HEK293 (cell line): ENCODE results near the gene ATP5PB.

Experiments
- CTCF ChIA-PET: fragments of 350-600 bp; formaldehyde crosslinking; extraction: SDS; loops from one replicate; lab custom pipeline; 2021; ENCODE audit warnings: antibody characterized with exemption; lab: Yijun Ruan, JAX
- POLR2A ChIA-PET: fragments of 300-600 bp; formaldehyde crosslinking; extraction: SDS; loops from one replicate; lab custom pipeline; 2020; ENCODE audit warnings: antibody characterized with exemption, inconsistent platforms; lab: Yijun Ruan, JAX
- H3K27ac ChIP-seq: fragments of 200-500 bp; sonication (Bioruptor generic); 2 replicates; pipeline ENCODE4 v1.5.1; 2014; ENCODE audit warnings: low read depth, low read length, control low read depth, inconsistent platforms; ENCODE audit errors: extremely low read depth
- H3K36me3 ChIP-seq, 2 experiments: fragments of 200-500 bp in 1 of 2; sonication (Bioruptor generic) in 1 of 2; 1 replicate in 1 of 2; 2 replicates in 1 of 2; pipeline ENCODE4 v1.5.1; 2014 to 2017; ENCODE audit warnings: inconsistent platforms in 2 of 2, low read length in 2 of 2; ENCODE audit not compliant: control insufficient read depth in 2 of 2, insufficient read depth in 1 of 2
- H3K4me1 ChIP-seq: fragments of 200-500 bp; sonication (Bioruptor generic); 2 replicates; pipeline ENCODE4 v1.5.1; 2014; ENCODE audit warnings: mild to moderate bottlenecking, low read length, inconsistent platforms; ENCODE audit not compliant: control insufficient read depth, insufficient read depth
- H3K4me3 ChIP-seq: 2 replicates; pipeline ENCODE4 v1.5.1; 2011; ENCODE audit warnings: low read depth, mild to moderate bottlenecking, control low read depth, low read length, moderate library complexity
- H3K9me3 ChIP-seq: fragments of 200-500 bp; sonication (Bioruptor generic); 2 replicates; pipeline ENCODE4 v1.5.1; 2014; ENCODE audit warnings: low read depth, low read length, inconsistent platforms; ENCODE audit not compliant: control insufficient read depth, insufficient read depth
- ATF2 ChIP-seq: fragments of 450-650 bp; formaldehyde crosslinking; IDR thresholded peaks from 2 replicates; pipeline ENCODE4 v1.5.1; 2016; ENCODE audit warnings: missing biosample characterization, missing genetic modification characterization, low read depth
- ELK4 ChIP-seq: IDR thresholded peaks from 2 replicates; pipeline ENCODE4 v1.6.1; 2011; ENCODE audit warnings: mild to moderate bottlenecking, low read depth, low read length, borderline replicate concordance
- IKZF3 ChIP-seq: fragments of 450-650 bp; IDR thresholded peaks from 2 replicates; pipeline ENCODE4 v1.5.0; 2018; ENCODE audit warnings: missing biosample characterization, mild to moderate bottlenecking, missing genetic modification characterization, moderate library complexity
- SP7 ChIP-seq: fragments of 450-650 bp; formaldehyde crosslinking; IDR thresholded peaks from 2 replicates; pipeline ENCODE4 v1.5.1; 2016; ENCODE audit warnings: missing biosample characterization, missing genetic modification characterization
- ZBTB17 ChIP-seq: fragments of 450-650 bp; formaldehyde crosslinking; IDR thresholded peaks from 2 replicates; pipeline ENCODE4 v1.5.1; 2016; ENCODE audit warnings: missing biosample characterization, missing genetic modification characterization
- ZBTB48 ChIP-seq: fragments of 450-650 bp; formaldehyde crosslinking; IDR thresholded peaks from 2 replicates; pipeline ENCODE4 v1.5.1; 2016; ENCODE audit warnings: missing biosample characterization, missing genetic modification characterization
- ZBTB6 ChIP-seq: fragments of 450-650 bp; formaldehyde crosslinking; IDR thresholded peaks from 2 replicates; pipeline ENCODE4 v1.5.1; 2017; ENCODE audit warnings: missing biosample characterization, missing genetic modification characterization
- ZFP37 ChIP-seq: fragments of 450-650 bp; formaldehyde crosslinking; IDR thresholded peaks from 2 replicates; pipeline ENCODE4 v1.5.1; 2016; ENCODE audit warnings: missing biosample characterization, missing genetic modification characterization
- ZNF112 ChIP-seq: fragments of 450-650 bp; formaldehyde crosslinking; IDR thresholded peaks from 2 replicates; pipeline ENCODE4 v1.5.0; 2017; ENCODE audit warnings: missing biosample characterization, missing genetic modification characterization
- ZNF114 ChIP-seq: fragments of 450-650 bp; formaldehyde crosslinking; IDR thresholded peaks from 2 replicates; pipeline ENCODE4 v1.5.0; 2017; ENCODE audit warnings: missing biosample characterization, missing genetic modification characterization
- ZNF223 ChIP-seq: fragments of 450-650 bp; formaldehyde crosslinking; IDR thresholded peaks from 2 replicates; pipeline ENCODE4 v1.5.1; 2016; ENCODE audit warnings: missing biosample characterization, missing genetic modification characterization
- ZNF341 ChIP-seq: fragments of 450-650 bp; formaldehyde crosslinking; IDR thresholded peaks from 2 replicates; pipeline ENCODE4; 2016; ENCODE audit warnings: low read depth, missing biosample characterization, missing genetic modification characterization
- ZNF354C ChIP-seq: fragments of 450-650 bp; formaldehyde crosslinking; IDR thresholded peaks from 2 replicates; pipeline ENCODE4 v1.5.1; 2016; ENCODE audit warnings: missing biosample characterization, missing genetic modification characterization, low read depth, borderline replicate concordance
- ZNF426 ChIP-seq: fragments of 450-650 bp; formaldehyde crosslinking; IDR thresholded peaks from 2 replicates; pipeline ENCODE4 v1.5.1; 2017; ENCODE audit warnings: missing biosample characterization, missing genetic modification characterization, mild to moderate bottlenecking, inconsistent platforms, moderate library complexity
- ZNF549 ChIP-seq: fragments of 450-650 bp; IDR thresholded peaks from 2 replicates; pipeline ENCODE4 v1.5.1; 2018; ENCODE audit warnings: missing biosample characterization, missing genetic modification characterization, mild to moderate bottlenecking, inconsistent platforms, moderate library complexity
- ZNF610 ChIP-seq: fragments of 450-650 bp; formaldehyde crosslinking; IDR thresholded peaks from 2 replicates; pipeline ENCODE4 v1.5.1; 2016; ENCODE audit warnings: missing biosample characterization, missing genetic modification characterization, borderline replicate concordance
- ZNF654 ChIP-seq: fragments of 450-650 bp; formaldehyde crosslinking; IDR thresholded peaks from 2 replicates; pipeline ENCODE4 v1.5.1; 2016; ENCODE audit warnings: low read depth, missing biosample characterization, missing genetic modification characterization
- ZNF660 ChIP-seq: fragments of 450-650 bp; IDR thresholded peaks from 2 replicates; pipeline ENCODE4 v1.5.1; 2018; ENCODE audit warnings: missing biosample characterization, mild to moderate bottlenecking, missing genetic modification characterization
- TF ChIP-seq, protein P1 (sequence below): fragments of 450-650 bp; formaldehyde crosslinking; IDR thresholded peaks from 2 replicates; pipeline ENCODE4 v1.5.1; 2017; ENCODE audit warnings: missing biosample characterization, missing genetic modification characterization

Gene ATP5PB

GRCh38 chr1:111448918-111449702, at the start of gene ATP5PB, which contains the start of gene WDR77 (continued):
- peak; percentile 46 for TF ChIP-seq ZNF341 (tag by site-specific recombination)
- TF ChIP-seq ZNF426 (tag by site-specific recombination): no peak
- TF ChIP-seq ZBTB6 (tag by site-specific recombination): no peak
- TF ChIP-seq ZNF354C (tag by site-specific recombination): no peak
- no peak for TF ChIP-seq ZNF112 (tag by site-specific recombination)
- TF ChIP-seq ZNF114 (tag by site-specific recombination): no peak

- no peak overlapping the region for H3K4me3 ChIP-seq
- TF ChIP-seq ZNF223: no peak
- TF ChIP-seq ZBTB17 (tag by site-specific recombination): no peak
- TF ChIP-seq ZNF654 (tag by site-specific recombination): peak; percentile 66
- TF ChIP-seq ZNF610 (tag by site-specific recombination): no peak
- peak; percentile 57 for TF ChIP-seq IKZF3
- TF ChIP-seq ZNF341 (tag by site-specific recombination): no peak
- no peak for TF ChIP-seq ATF2 (tag by site-specific recombination)
- TF ChIP-seq ZNF549: no peak
- TF ChIP-seq ZBTB48 (tag by site-specific recombination): no peak
- peak; percentile 30; the same call in 1 of the 2 replicates for TF ChIP-seq ZNF660
- no peak for TF ChIP-seq ZFP37
- TF ChIP-seq ELK4: no peak
- CTCF ChIA-PET: interaction anchor here (0.6 to 4.4 kb wide), 33 partner anchors 8 to 1282 kb away, joined by 3 to 115 read pairs (median 4); partner anchors contain the start of genes CEPT1, DRAM2 and OVGP1
These were observed 49.3 kb upstream of the ATP5PB start for GRCh38 chr1:111399792-111400610.

DNA sequence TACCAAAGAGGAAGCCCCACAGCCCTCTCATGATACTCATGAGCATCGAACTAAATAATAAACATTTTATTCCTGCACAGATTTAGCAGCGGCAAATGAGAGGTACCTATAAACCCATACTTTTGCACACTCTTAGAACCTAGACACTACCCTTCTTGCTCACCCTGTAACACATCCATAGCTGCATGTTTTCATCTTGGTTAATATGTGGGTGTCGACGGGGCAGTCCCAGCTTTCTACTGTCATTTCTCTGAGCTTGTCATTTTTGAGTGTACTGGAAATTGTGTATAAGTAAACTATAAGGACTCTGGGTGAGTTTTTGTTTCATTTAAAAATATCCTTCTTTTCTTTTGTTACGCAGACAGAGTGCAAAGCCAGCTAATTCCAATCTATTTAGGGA, 47.2 kb upstream of the ATP5PB start:
- Histone ChIP-seq H3K4me3 (no peak overlapping the region), H3K27ac (no peak overlapping the region), H3K36me3 (no peaks in the 10 kb centered on the region), H3K9me3 (no peaks in the 10 kb centered on the region), H3K4me1 (no peaks in the 10 kb centered on the region)
- TF ChIP-seq SP7 (tag by site-specific recombination): no peak
- TF ChIP-seq ZBTB17 (tag by site-specific recombination): no peak
- TF ChIP-seq, protein P1, sequence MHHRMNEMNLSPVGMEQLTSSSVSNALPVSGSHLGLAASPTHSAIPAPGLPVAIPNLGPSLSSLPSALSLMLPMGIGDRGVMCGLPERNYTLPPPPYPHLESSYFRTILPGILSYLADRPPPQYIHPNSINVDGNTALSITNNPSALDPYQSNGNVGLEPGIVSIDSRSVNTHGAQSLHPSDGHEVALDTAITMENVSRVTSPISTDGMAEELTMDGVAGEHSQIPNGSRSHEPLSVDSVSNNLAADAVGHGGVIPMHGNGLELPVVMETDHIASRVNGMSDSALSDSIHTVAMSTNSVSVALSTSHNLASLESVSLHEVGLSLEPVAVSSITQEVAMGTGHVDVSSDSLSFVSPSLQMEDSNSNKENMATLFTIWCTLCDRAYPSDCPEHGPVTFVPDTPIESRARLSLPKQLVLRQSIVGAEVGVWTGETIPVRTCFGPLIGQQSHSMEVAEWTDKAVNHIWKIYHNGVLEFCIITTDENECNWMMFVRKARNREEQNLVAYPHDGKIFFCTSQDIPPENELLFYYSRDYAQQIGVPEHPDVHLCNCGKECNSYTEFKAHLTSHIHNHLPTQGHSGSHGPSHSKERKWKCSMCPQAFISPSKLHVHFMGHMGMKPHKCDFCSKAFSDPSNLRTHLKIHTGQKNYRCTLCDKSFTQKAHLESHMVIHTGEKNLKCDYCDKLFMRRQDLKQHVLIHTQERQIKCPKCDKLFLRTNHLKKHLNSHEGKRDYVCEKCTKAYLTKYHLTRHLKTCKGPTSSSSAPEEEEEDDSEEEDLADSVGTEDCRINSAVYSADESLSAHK (tag by site-specific recombination): no peak
- CTCF ChIA-PET: interaction anchor here (1.3 to 4.4 kb wide), 2 partner anchors 100 to 181 kb away, joined by 4 to 115 read pairs; no protein-coding TSS in a partner anchor
- POLR2A ChIA-PET: no interaction called here

More at GRCh38 chr1:111399792-111400610, 49.3 kb upstream of the ATP5PB start:
- Histone ChIP-seq H3K9me3 (no peaks in the 10 kb centered on the region), H3K36me3 (no peaks in the 10 kb centered on the region), H3K27ac (no peak overlapping the region), H3K4me1 (no peaks in the 10 kb centered on the region)
- POLR2A ChIA-PET: no interaction called here
